ENCODE results near the gene TFF3.

TFF3 gene

GRCh38 chr21:42320791-42321190 is 5.6 kb upstream of the TFF3 start:
- no peak for DNase-seq (ENCODE audit: low spot score)

GRCh38 chr21:42319851-42320572 is 4.8 kb upstream of the TFF3 start:
- DNase-seq (ENCODE audit: low spot score) = no peak

- DNase-seq (ENCODE audit: low spot score) = no peak
Observed at GRCh38 chr21:42319376-42319775, 4.2 kb upstream of the TFF3 start.

- DNase-seq (ENCODE audit: low spot score) = no peak
Observed at GRCh38 chr21:42317826-42318746, 2.9 kb upstream of the TFF3 start.

GRCh38 chr21:42317341-42317741 is 2.1 kb upstream of the TFF3 start:
- DNase-seq (ENCODE audit: low spot score) = no peak

GRCh38 chr21:42316891-42317290 is 1.7 kb upstream of the TFF3 start:
- DNase-seq (ENCODE audit: low spot score) = no peak

GRCh38 chr21:42314616-42315295 is 453 bp downstream of the TFF3 start:
- no peak for DNase-seq (ENCODE audit: low spot score)

- no peak for DNase-seq (ENCODE audit: low spot score)
Observed at GRCh38 chr21:42313501-42313969, 1.7 kb downstream of the TFF3 start.

GRCh38 chr21:42312626-42313104 is 2.5 kb downstream of the TFF3 start:
- no peak for DNase-seq (ENCODE audit: low spot score)

- DNase-seq (ENCODE audit: low spot score) = no peak
Observed at GRCh38 chr21:42311816-42312625, 3.2 kb downstream of the TFF3 start.

GRCh38 chr21:42311160-42311559 is 4.0 kb downstream of the TFF3 start:
- no peak for DNase-seq (ENCODE audit: low spot score)

GRCh38 chr21:42310411-42311001 is 4.7 kb downstream of the TFF3 start:
- no peak for DNase-seq (ENCODE audit: low spot score)

GRCh38 chr21:42309753-42310213 is 5.4 kb downstream of the TFF3 start:
- no peak for DNase-seq (ENCODE audit: low spot score)

- no peak for DNase-seq (ENCODE audit: low spot score)
Observed at GRCh38 chr21:42308914-42309752, 6.1 kb downstream of the TFF3 start.

- no peak for DNase-seq (ENCODE audit: low spot score)
Observed at GRCh38 chr21:42308161-42308913, 6.9 kb downstream of the TFF3 start.

GRCh38 chr21:42307106-42307505 is 8.1 kb downstream of the TFF3 start:
- DNase-seq (ENCODE audit: low spot score) = no peak

GRCh38 chr21:42306366-42307035 is 8.7 kb downstream of the TFF3 start:
- DNase-seq (ENCODE audit: low spot score) = no peak

- no peak for DNase-seq (ENCODE audit: low spot score)
Observed at GRCh38 chr21:42305707-42306147, 9.5 kb downstream of the TFF3 start.

All from SK-N-DZ (cell line).